HG02981 (cell line): ENCODE results near the gene NR2C2AP.
"Not testable (repeated sequence)": the region's sequence is repeated elsewhere in the genome, so short reads cannot be mapped to it uniquely, and the experiment has no call there.

Source experiments
- ATAC-seq: cut with Tn5 transposase; IDR thresholded peaks from one replicate; pipeline ENCODE4 v1.9.1; 2021; ENCODE audit warnings: mild to moderate bottlenecking, moderate library complexity; ENCODE audit not compliant: unreplicated experiment

NR2C2AP gene

DNA sequence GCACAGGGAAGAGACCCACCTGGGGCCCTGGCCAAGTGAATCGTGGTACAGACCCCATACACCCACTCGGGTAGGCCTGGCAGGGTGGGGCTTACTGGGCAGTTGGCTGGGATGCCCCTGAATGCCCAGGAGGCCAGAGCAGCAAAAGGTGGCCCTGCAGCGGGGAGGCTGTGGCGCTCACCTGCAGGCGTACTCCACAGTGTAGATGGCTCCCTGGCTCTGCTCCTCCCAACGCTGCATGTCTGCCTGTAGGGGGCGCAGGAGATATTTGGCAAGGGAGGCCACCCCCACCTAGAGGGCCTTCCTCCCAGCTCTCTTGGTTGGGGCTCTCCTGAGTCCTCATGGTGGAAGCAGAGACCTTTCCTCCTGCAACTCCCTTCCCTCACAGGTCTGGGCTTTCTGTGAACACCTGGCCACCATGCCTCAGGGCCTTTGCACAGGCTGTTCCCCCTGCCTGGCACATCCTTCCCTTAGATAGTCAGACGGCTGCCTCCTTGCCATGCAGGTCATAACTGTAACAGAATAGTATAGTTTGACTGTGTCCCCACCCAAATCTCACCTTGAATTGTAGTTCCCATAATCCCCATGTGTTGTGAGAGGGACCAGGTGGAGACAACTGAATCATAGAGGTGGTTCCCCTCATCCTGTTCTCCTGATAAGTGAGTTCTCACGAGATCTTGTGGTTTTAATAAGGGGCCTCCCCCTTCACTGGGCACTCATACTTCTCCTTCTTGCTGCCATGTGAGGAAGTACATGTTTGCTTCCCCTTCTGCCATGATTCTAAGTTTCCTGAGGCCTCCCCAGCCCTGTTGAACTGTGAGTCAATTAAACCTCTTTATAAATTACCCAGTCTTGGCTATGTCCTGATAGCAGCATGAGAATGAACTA lies 17.1 kb downstream of the NR2C2AP start:
- ATAC-seq, result no peak

DNA sequence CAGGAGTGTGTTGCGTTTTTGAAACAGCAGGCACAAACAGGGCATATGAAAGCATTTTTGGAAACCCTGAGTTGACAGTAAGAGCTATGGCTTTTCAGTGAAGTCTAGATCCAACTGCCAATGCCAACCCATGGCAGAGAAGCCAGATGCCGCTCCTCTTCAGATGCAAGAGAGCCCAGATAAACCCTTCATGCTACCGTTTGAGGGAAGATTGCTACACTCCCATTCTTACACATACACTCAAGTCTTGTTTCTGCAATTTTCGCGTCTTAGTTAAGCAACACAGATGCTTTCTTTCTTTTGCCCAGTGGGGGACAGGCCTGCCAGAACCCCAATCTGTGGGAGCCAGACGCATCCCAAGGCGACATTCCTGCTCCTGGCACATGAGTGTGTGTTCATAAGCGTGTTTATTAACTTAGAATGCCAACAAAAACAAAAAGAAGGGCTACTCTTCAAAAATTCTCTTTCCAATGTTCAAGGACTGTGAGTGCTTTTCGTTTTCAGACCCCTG lies 21.7 kb downstream of the NR2C2AP start:
- ATAC-seq, result no peak

DNA sequence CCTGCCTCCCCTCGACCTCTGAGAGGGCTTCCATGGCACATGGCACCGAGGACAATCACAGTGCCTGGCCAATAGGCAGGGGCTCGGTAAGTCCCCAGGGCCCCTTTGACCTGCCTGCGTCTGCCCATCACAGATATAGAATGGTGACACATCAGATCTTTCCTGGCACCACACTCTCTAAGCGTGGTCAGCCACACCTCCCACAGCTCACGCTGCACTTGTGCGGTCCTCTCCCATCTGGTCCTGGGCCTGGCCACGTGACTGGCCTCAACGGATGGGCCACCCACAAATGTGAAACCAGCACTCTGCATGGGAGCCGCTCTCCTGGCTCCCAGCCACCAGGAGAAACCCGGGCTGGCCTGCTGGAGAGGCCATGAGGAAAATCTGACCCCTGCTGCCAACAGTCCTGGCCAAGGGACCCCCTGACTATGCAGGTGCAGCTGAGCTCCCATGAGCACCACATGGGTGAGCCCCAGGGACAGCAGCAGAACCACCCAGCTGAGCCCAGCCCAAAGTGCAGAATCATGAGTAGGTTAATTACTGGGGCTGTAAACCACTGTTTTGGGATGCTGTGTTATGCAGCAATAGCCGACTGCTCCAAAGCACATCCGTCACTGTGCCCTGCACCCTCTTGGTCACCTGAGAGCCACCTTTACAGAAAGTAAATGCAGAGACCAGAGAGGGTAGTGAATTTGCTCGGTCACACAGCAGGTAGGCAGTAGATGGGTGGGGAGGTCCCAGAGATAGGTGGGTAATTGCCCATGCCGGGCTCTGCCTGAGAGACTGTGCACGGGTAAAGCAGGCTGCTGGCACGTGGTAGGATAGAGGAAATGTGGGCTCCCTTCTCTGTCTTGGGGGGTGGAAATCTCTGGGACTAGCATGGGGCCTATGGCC lies 23.4 kb downstream of the NR2C2AP start:
- no peak for ATAC-seq

DNA sequence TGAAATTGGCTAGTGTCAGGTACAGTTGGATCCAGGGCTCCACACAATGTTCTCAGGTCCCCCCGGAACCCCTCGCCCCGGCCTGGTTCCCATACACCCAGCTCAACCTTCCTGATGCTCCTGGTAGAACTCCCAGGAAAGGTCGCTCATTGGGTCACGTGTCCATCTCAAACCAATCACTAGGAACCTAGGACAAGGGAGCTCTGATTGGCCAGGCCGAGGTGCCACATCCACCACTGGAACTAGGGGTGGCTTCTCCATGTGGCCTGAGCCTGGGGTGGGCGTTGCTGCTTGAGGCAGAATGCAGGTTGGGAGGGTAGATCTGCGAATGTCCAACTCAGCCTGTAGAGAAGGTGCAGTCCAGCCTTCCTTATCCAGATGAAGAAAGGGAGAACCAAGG lies 26.3 kb downstream of the NR2C2AP start:
- ATAC-seq, result no peak

DNA sequence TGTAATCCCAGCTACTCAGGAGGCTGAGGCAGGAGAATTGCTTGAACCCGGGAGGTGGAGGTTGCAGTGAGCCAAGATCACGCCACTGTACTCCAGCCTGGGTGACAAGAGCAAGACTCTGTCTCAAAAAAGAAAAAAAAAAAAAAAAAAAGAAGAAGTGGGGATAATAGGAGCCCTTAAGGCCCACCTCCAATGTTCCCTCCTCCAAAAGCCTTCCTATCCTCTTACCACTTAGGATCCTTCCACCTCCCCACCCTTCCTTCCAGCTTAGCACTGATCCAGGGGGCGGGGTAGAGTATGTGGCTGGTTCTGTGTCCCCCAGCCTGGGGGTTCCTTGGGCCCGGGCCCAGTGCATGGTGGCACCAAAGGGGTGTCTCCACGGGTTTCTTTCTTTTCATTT lies 30.0 kb downstream of the NR2C2AP start:
- ATAC-seq, result not testable (repeated sequence)

DNA sequence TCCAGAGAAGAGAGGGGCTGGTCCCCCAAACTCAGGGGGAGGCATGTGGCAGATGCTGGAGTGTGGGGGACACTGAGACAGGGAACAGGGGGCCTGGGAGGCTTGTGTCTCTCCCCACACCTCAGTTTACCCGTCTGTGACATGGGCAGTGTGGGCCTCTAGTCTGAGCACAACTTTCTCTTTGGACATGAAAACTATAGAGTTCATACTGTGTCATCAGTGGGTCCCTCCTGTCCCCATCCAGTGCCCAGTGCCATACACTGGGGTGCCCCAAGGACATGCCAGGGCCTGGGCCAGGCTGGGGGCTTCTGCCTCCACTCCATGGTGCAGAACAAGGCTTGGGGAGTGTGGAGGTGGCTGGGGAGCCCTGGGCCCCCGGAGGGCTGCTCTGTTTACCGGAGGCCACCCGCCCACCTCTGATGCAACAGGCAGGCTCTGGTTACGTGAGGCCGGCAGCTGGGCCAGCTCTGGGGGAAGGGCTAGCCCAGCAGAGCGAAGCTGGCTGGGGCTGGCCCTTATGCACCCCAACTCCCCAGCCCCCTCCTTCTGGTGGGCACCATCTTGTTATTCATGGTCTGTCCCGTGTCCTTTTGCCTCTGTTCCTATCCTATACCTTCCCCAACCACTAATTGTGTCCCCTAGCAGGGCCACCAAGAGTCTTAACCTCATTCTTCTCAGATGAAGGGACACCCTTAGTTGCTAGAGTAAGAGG lies 31.2 kb downstream of the NR2C2AP start:
- ATAC-seq, result no peak

DNA sequence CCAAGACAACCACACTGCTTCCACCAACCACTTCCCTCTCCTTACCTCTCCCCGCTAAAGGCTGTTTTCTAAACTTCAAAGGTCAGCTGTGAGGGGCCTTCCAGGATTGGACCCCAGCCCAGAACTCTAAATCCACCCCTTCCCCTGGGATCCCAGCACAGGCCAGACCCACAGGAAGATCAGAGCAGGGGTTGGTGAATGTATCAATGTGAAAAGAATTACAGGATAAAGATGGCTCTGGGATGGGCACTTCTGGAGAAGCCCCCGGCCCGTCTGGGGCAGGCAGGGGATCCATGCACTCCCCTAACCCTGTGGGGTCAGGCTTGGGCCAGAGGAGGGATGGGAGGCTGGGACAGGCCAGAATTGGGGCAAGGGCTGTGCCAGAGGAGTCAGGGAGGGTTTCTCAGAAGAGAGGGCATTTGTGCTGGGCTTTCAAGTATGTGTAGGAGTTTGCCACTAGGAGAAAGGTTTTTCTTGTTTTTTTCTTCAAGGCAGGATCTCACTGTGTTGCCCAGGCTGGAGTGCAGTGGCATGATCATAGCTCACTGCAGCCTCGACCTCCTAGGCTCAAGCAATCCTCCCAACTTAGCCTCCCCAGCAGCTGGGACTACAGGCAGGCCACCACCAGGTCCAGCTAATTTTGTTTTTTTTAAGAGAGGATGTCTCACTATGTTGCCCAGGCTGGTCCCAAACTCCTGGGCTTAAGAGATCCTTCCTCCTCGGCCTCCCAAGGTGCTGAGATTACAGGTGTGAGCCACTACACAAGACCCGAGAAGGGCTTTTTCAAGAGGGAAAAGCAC lies 32.1 kb downstream of the NR2C2AP start:
- ATAC-seq, result no peak

DNA sequence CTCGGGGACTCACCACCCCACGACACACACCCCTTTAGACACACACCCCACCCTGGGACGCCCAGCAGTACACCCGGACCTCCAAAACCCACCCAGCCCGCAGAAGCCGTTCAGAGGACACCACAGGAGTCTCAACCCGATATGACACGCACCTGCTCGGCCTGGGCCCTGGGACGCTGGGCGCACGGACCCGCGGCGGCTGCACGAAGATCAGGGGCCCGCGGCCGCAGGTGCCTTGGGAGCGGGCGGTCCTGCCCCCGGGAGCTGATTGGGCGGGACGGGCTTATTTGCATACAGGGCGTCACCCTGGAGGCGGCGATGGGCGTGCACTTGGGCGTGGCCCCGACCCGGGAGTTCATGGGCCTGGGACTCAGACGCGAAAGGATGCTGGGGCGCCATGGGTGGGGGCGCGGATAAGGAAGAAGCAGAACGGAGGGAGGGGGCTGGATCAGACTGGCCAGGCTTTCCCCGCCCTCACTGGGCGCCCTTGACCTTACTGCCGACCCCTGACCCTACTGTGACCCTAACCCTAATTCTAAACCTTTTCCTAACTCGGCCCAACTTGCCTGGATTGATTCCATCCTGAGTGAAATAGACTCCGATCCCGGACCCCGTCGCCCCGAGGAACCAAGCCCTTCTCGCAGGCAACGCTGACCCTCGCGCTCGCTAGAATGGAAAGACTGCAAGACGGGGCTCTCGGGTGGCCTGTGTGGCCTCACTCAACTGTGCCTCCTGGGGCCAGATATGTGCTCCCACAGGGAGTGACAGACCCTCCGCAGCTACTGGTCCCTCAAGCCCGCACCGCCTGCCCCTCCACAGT lies 33.0 kb downstream of the NR2C2AP start, which contains the start of gene MEF2B:
Gene MEF2B, minus strand, starts transcription at position 211 of the 820 bp plus-strand sequence. CDS start 19,528 bp downstream, outside the sequence.
- ATAC-seq, result peak; percentile 89

DNA sequence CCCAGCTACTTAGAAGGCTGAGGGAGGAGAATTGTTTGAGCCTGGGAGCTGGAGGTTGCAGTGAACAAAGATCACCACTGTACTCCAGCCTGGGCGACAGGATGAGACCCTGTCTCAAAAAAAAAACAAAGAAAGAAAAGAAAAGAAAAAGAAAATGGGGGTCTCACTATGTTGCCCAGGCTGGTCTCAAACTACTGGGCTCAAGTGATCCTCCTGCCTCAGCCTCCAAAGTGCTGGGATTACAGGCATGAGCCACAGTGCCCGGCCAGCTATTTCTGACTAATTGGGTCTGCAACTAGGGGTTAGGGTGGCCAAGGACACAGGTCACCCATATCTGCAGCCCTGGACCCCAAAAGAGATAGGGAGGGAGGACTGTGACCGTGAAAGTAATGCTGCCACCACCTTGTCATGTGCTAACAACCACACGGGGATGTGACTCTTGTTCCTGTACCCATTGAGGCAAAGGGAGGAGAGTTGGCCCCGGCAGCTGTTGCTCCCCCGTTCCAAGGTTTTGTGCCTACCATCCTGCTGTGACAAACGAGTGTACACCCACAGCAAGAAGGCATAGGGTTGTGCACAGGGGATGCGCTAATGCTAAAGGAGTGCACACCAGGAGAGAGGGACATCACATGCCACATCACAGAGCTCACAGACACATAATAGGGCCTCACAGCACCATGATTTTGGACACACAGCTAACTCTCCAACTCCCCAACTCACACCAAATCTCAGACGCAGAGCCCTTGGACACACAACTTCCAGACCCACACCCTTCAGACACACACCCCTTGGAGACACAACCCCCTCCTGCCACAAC lies 33.8 kb downstream of the NR2C2AP start:
- no peak for ATAC-seq

DNA sequence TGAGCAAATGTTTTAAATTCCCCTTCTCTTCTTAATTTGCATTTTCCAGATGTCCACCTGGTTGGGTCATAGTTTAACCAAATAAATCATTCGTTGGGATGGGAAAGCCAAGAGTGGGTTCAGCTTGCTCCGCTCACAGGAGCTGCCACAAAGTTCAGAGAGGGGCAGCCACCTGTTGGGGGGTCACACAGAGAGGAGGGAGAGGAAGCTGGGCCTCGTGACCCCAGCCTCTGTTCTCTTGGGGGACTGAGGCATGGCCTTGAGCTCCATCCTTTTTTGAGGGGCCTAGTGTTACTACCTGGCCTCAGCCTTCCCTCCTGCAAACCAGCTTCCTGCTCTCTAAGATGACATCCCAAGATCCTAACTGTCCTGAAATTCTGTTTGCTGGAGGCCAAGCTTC lies 35.6 kb downstream of the NR2C2AP start:
- no peak for ATAC-seq

DNA sequence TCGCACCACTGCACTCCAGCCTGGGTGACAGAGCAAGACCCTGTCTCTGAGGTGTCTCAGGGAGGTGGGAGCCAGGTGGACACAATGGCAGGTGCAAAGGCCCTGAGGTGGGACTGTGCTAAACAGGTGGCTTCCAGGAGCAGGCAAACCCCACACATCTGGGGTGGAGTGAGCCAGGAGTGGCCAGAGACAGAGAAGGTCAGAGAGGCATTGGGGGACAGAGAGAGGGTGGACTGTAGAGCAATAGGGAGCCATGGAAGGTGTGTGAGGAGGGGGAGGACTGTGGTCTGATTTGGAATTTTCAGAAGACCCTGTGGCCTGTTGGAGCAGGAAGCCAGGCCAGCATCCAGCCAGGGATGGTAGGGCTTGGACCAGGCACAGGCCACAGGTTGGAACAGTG lies 37.8 kb downstream of the NR2C2AP start:
- ATAC-seq, result no peak

DNA sequence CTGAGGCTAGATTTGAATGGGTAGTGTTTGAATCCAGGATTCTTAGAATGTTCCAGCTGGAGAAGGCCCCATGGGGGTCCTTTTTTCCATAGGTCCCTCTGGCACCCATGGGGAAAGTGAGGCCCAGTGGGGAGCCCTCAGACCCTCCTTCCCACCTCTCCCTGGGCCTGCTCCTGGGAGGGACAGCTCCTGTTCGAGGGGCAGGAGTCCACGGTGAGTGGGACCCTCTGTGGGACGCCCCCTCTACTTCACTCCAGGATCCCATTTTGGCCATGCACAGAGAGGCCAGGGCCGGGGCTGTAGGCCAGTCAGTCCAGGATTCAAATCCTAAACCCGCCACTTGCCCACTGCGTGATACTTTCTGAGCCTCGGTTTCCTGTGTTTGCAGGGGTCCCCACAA lies 40.7 kb downstream of the NR2C2AP start:
- no peak for ATAC-seq

DNA sequence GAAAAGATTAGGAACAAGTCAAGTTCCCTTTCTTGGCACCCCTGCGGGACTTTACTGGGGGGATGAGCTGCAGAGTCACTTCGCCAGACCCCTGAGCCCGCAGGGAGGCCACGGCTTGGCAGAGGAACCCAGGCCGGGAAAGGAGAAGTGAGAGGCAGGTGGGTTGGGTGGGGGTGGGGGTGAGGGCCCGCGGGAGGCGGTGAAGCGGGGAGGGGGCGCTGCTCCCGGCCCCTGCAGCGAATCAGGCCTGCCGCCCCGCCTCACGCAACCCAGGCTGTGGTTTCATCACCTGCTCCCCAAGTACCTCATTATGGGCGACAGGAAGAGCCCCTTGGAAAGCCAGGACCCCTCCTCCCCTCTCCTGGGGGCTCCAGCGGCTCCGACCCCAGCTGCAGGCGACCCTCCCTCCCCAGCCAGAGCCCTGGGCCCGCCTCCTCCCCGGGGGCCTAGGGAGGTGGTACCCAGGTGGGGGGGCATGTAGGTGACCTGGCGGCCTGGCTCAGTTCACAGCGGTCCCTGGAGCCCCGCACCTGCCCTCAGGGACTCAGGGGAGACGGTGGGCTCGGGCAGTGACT lies 42.7 kb downstream of the NR2C2AP start:
- ATAC-seq, result no peak

DNA sequence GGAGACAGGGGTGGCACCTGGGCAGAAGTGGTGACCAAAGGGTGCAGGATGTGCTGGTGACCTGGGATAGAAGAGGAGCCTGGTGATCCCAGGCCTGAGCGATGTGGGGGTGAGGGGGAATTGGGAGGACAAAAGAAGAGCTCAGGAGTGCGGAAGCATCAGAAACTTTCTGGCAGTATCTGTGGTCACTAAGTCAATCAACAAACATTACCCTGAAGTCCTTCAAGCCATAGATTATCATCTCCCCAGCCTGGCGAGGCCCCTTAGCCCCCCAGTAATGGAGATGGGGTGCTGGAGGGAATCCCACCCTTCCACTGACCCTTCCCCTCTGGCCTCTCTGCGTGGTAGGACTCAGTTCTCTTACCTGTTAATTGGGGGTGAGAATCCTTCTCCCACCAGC lies 43.7 kb downstream of the NR2C2AP start:
- ATAC-seq, result no peak

DNA sequence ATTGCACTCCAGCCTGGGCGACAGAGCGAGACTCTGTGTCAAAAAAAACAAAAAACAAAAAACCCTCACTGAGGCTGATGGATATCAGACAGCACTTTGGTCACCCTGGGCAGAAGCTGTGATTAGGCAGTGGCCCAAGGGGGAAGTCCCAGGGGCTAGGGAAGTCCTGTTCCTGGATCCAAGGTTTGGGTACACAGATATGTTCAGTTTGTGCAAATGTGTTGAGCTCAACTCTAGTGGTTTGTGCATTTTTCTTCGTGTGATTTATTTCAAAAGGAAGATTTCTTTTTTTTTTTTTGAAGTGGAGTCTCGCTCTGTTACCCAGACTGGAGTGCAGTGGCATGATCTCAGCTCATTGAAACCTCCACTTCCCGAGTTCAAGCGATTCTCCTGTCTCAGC lies 45.4 kb downstream of the NR2C2AP start:
- ATAC-seq, result no peak

DNA sequence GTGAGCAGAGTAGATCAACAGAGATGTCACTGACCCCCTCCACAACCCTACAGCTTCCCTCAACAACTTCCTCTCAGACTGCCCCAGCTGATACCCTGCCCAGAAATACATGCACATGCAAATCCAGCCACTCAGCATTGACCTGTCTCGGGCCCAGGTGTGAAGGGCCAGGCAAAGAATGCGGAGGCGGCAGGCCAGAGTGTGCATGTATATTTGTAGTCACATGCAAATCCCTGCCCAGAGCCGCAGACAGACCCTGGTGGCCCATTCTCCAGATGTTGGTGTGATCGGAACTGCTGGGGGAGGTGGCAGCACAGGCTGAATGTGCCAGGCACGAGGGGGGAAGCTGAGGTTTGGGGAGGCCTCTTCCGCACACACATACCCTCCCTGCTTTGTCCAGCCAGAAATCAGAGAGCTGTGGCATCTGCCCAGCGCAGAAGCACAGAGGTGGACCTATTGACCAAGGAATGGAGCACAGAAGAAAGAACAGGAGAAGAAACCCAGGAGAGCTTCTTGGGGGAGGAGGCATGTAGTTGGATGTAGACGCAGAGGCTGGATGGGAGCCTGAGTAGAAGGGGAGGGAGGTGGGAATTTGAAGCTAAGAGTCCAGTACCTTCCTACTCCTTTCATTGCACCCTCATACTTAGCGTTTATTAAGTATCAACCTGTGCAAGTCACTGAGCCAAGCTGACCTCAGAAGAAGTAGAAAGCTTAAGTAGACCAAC lies 47.6 kb downstream of the NR2C2AP start:
- ATAC-seq, result peak; percentile 58

DNA sequence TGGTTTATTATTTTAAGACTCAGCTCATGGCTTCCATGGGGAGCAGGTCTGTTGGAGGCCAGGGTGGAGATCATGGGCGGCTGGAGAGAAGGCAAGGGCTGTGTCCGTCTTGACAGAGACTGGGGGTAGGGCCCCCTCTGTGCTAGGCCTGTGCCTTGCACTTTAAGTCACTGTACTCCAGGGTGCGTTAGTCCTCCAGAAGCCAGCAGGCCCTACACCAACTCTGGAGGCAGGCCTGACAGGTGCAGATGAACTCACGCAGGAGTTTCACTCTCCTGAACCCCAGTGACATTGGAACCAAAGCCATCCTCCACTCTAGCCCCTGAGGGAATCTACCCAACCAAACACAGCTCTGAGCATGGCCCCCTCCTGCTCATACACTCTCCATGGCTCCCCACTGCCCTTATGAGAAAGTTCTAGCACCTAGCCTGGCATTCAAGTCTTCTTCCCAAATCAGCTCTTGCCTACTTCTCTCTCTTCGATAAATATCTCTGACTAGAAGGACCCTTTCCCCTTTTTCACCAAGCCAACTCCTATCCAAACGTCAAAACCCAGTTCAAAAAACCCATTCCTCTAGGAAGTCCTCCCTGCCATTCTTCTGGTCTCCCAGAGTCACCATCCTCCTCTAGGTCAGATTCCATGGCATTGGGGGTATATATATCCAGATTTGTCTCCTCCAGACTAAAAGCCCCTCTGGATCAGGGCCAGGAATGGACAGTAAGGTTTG lies 48.3 kb downstream of the NR2C2AP start:
- no peak for ATAC-seq
